CD4-positive, alpha-beta T cell (primary cell): ENCODE results near the gene PPP2R5C. TPM values are rescaled to one million over a fixed set of nuclear protein-coding genes. Genes with fewer than 3 reads are reported as not detected.

Experiments used
- ATAC-seq: fragments of 200-7000 bp; cut with Tn5 transposase; one replicate; pipeline ENCODE4 v1.10.0; 2022; ENCODE audit warnings: mild to moderate bottlenecking; ENCODE audit not compliant: poor library complexity
- CTCF ChIA-PET: fragments of 350-600 bp; sonication (Branson Sonifier 250); formaldehyde crosslinking; loops from one replicate; lab custom pipeline; 2021; ENCODE audit warnings: antibody characterized with exemption, inconsistent platforms; lab: Charles Lee
- POLR2A ChIA-PET: fragments of 350-600 bp; sonication (Branson Sonifier 250); formaldehyde crosslinking; loops from one replicate; lab custom pipeline; 2021; ENCODE audit warnings: antibody characterized with exemption, inconsistent platforms; lab: Charles Lee
- DNase-seq, 14 experiments: peaks; one replicate each; pipeline ENCODE4 v3.0.0-alpha.2; 2013 to 2020; ENCODE audit warnings: mixed read lengths in 2 of 14
- H3K27ac ChIP-seq, 2 donors: one replicate each; pipeline versions ENCODE4 v1.5.1 to v1.7.0; 2013; ENCODE audit warnings: low read length in 2 of 2, low read depth in 1 of 2, mild to moderate bottlenecking in 1 of 2
- H3K27me3 ChIP-seq, 2 experiments: 1 replicate in 1 of 2; 2 replicates in 1 of 2; pipeline versions ENCODE4 v1.6.1 to v1.7.0; 2013; ENCODE audit warnings: low read length in 2 of 2, control low read depth in 1 of 2, mild to moderate bottlenecking in 1 of 2, moderate library complexity in 1 of 2; ENCODE audit not compliant: insufficient read depth in 2 of 2, control insufficient read depth in 1 of 2
- H3K36me3 ChIP-seq: one replicate; pipeline ENCODE4 v1.6.1; 2013; ENCODE audit warnings: low read length, control low read depth; ENCODE audit not compliant: insufficient read depth
- H3K4me1 ChIP-seq: one replicate; pipeline ENCODE4 v1.6.1; 2013; ENCODE audit warnings: low read length, control low read depth; ENCODE audit not compliant: insufficient read depth
- H3K4me3 ChIP-seq: one replicate; pipeline ENCODE4 v1.5.1; 2013; ENCODE audit warnings: mild to moderate bottlenecking, low read length, moderate library complexity
- H3K9me3 ChIP-seq, 2 experiments: 1 replicate in 1 of 2; 2 replicates in 1 of 2; pipeline versions ENCODE4 v1.6.1 to v1.7.0; 2013; ENCODE audit warnings: low read length in 2 of 2, mild to moderate bottlenecking in 2 of 2, control low read depth in 1 of 2, moderate library complexity in 1 of 2; ENCODE audit not compliant: control insufficient read depth in 1 of 2, insufficient read depth in 1 of 2
- H3K27ac Mint-ChIP-seq: one replicate; pipeline ENCODE4 v1.8.0; 2020; ENCODE audit warnings: mixed read lengths
- H3K27me3 Mint-ChIP-seq: one replicate; pipeline ENCODE4 v1.8.0; 2021; ENCODE audit warnings: mixed read lengths
- H3K36me3 Mint-ChIP-seq: one replicate; pipeline ENCODE4 v1.8.0; 2021; ENCODE audit warnings: low read depth, mixed read lengths
- H3K4me1 Mint-ChIP-seq: one replicate; pipeline ENCODE4 v1.8.0; 2021; ENCODE audit warnings: low read depth, mixed read lengths
- H3K4me3 Mint-ChIP-seq: one replicate; pipeline ENCODE4 v1.8.0; 2020; ENCODE audit warnings: mild to moderate bottlenecking, mixed read lengths
- H3K9me3 Mint-ChIP-seq: one replicate; pipeline ENCODE4 v1.8.0; 2020; ENCODE audit warnings: mixed read lengths
- intact Hi-C, 2 experiments: fragments of 100-400 bp; cut with DNase I in 1 of 2; cut with micrococcal nuclease in 1 of 2; formaldehyde crosslinking; loops; one replicate each; pipeline versions ENCODE4 v1.15.1 to v1.9.0; 2023 to 2025; cut with DNase I, micrococcal nuclease
- total RNA-seq, 174 experiments: library from RNA in 2 of 174; stranded (reverse) in 2 of 174; gene quantifications; one replicate each; pipeline ENCODE4 v1.2.3 and lab custom pipeline; 2021 to 2026
- TF ChIP-seq, protein P1 (sequence below): fragments of 200-600 bp; IDR thresholded peaks from one replicate; pipeline ENCODE4 v1.8.0; 2022; ENCODE audit warnings: antibody characterized with exemption, mild to moderate bottlenecking

The PPP2R5C gene
- total RNA-seq, 2 experiments from 2014 or later = 463 to 487 TPM

GRCh38 chr14:101957406-101958234, 196.1 kb downstream of the PPP2R5C start:
- H3K4me3 ChIP-seq = no peak overlapping the region
- Mint-ChIP-seq H3K27me3 (no peaks in the 10 kb centered on the region), H3K36me3 (no peaks in the 10 kb centered on the region), H3K4me3 (no peak overlapping the region), H3K27ac (no peak overlapping the region), H3K9me3 (no peaks in the 10 kb centered on the region), H3K4me1 (peaks cover 15% of the 10 kb centered on the region)
- DNase-seq (no peak), ATAC-seq (no peak)
- H3K4me1 ChIP-seq = peaks cover 17% of the 10 kb centered on the region
- H3K27ac ChIP-seq = no peak overlapping the region
- ChIA-PET POLR2A (interaction anchor here (0.6 to 0.8 kb wide), 2 partner anchors 9 to 136 kb away, joined by 3 to 6 read pairs; no protein-coding TSS in a partner anchor), CTCF (interaction anchor here (0.9 kb wide), 1 partner anchor 114 kb away, joined by 3 read pairs; no protein-coding TSS in a partner anchor)
- intact Hi-C loops = no loop called here
- no peaks in the 10 kb centered on the region for H3K27me3 ChIP-seq
- no peaks in the 10 kb centered on the region for H3K9me3 ChIP-seq
- TF ChIP-seq, protein P1, sequence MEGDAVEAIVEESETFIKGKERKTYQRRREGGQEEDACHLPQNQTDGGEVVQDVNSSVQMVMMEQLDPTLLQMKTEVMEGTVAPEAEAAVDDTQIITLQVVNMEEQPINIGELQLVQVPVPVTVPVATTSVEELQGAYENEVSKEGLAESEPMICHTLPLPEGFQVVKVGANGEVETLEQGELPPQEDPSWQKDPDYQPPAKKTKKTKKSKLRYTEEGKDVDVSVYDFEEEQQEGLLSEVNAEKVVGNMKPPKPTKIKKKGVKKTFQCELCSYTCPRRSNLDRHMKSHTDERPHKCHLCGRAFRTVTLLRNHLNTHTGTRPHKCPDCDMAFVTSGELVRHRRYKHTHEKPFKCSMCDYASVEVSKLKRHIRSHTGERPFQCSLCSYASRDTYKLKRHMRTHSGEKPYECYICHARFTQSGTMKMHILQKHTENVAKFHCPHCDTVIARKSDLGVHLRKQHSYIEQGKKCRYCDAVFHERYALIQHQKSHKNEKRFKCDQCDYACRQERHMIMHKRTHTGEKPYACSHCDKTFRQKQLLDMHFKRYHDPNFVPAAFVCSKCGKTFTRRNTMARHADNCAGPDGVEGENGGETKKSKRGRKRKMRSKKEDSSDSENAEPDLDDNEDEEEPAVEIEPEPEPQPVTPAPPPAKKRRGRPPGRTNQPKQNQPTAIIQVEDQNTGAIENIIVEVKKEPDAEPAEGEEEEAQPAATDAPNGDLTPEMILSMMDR = no peak
- H3K36me3 ChIP-seq = no peaks in the 10 kb centered on the region

GRCh38 chr14:101958418-101959180, 197.1 kb downstream of the PPP2R5C start:
- Histone ChIP-seq H3K4me3 (no peak overlapping the region), H3K27me3 (no peaks in the 10 kb centered on the region), H3K9me3 (no peaks in the 10 kb centered on the region), H3K27ac (no peak overlapping the region), H3K36me3 (no peaks in the 10 kb centered on the region), H3K4me1 (peaks cover 19% of the 10 kb centered on the region)
- ChIA-PET CTCF (interaction anchor here (0.7 kb wide), 1 partner anchor 89 kb away, joined by 3 read pairs; no protein-coding TSS in a partner anchor), POLR2A (interaction anchor here (0.6 to 0.8 kb wide), 2 partner anchors 10 to 135 kb away, joined by 3 to 6 read pairs; no protein-coding TSS in a partner anchor)
- DNase-seq (no peak), ATAC-seq (no peak)
- H3K4me3 Mint-ChIP-seq = no peak overlapping the region
- peaks cover 15% of the 10 kb centered on the region for H3K4me1 Mint-ChIP-seq
- TF ChIP-seq, protein P1 = no peak
- no peaks in the 10 kb centered on the region for H3K27me3 Mint-ChIP-seq
- no peaks in the 10 kb centered on the region for H3K9me3 Mint-ChIP-seq
- intact Hi-C loops = no loop called here
- no peak overlapping the region for H3K27ac Mint-ChIP-seq
- no peaks in the 10 kb centered on the region for H3K36me3 Mint-ChIP-seq

DNA sequence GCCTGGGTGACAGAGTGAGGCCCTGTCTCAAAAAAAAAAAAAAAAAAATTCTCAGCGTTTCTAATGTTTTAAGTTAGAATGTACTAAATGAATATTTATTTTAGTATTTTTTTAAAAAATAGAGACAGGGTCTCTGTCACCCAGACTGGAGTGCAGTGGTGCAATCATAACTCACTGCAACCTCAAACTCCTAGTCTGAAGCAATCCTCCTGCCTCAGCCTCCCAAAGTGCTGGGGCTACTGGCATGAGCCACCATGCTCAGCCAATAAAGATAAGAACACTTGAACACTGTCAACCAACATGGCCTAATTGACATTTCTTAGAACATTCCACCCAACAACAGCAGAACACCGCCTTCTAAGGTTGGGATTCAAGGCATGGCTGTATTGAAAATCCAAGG, 197.8 kb downstream of the PPP2R5C start:
- no peaks in the 10 kb centered on the region for H3K27me3 Mint-ChIP-seq
- peaks cover 26% of the 10 kb centered on the region for H3K4me1 ChIP-seq
- H3K9me3 ChIP-seq = no peaks in the 10 kb centered on the region
- no peaks in the 10 kb centered on the region for H3K36me3 ChIP-seq
- H3K4me1 Mint-ChIP-seq = peaks cover 21% of the 10 kb centered on the region
- ATAC-seq = no peak
- ChIA-PET POLR2A (no interaction called here), CTCF (interaction anchor here (0.9 kb wide), 1 partner anchor 137 kb away, joined by 3 read pairs; no protein-coding TSS in a partner anchor)
- H3K36me3 Mint-ChIP-seq = no peaks in the 10 kb centered on the region
- no peak overlapping the region for H3K4me3 ChIP-seq
- intact Hi-C loops = no loop called here
- no peaks in the 10 kb centered on the region for H3K27me3 ChIP-seq
- no peak for DNase-seq
- no peaks in the 10 kb centered on the region for H3K9me3 Mint-ChIP-seq
- H3K27ac ChIP-seq = no peak overlapping the region
- TF ChIP-seq, protein P1 = no peak
- no peak overlapping the region for H3K4me3 Mint-ChIP-seq
- H3K27ac Mint-ChIP-seq = no peak overlapping the region
